Fibroblast of the aortic adventitia (primary cell): ENCODE data around the gene GFRA1. TPM values are rescaled to one million over a fixed set of nuclear protein-coding genes. Genes with fewer than 3 reads are reported as not detected.

Experiments
- DNase-seq: peaks from one replicate; pipeline ENCODE4 v3.0.0-alpha.2; 2010; ENCODE audit warnings: low read depth
- H3K4me3 ChIP-seq: 2 replicates; pipeline ENCODE4 v1.5.1; 2011; ENCODE audit warnings: low read depth, mild to moderate bottlenecking, control low read depth, low read length, moderate library complexity
- total RNA-seq: library from RNA; depleted of rRNA; stranded (reverse); fragments of >200 nt; gene quantifications from 2 replicates; pipeline ENCODE4 v1.2.3, GENCODE V29; 2012; ENCODE audit warnings: low replicate concordance
- TF ChIP-seq, protein P1 (sequence below): IDR thresholded peaks from 2 replicates; pipeline ENCODE4 v1.5.1; 2011; ENCODE audit warnings: mild to moderate bottlenecking, low read length, control low read depth, inconsistent platforms; ENCODE audit not compliant: insufficient read depth

GFRA1 gene
- total RNA-seq, 1 donor = 0.18 TPM

DNA sequence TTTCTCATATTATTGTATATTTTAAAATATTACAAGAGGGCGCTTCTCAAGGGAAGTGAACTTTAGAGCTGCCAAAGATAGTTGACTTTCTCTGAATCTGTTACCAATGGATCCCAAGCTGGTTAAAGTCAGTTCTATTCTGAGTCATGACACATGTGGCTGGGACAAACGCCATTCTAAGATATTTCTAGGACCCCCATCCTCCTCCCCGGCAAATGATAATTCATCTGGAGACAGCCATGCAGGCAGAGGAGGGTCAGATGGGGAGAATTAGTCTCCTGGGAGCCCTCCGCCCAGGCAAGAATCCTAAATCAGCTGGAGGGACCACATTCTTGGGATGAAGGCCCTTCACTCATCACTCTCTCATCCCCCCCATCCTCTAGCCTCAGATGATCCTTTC is 187.7 kb downstream of the GFRA1 start:
- no peak overlapping the region for H3K4me3 ChIP-seq
- TF ChIP-seq, protein P1, sequence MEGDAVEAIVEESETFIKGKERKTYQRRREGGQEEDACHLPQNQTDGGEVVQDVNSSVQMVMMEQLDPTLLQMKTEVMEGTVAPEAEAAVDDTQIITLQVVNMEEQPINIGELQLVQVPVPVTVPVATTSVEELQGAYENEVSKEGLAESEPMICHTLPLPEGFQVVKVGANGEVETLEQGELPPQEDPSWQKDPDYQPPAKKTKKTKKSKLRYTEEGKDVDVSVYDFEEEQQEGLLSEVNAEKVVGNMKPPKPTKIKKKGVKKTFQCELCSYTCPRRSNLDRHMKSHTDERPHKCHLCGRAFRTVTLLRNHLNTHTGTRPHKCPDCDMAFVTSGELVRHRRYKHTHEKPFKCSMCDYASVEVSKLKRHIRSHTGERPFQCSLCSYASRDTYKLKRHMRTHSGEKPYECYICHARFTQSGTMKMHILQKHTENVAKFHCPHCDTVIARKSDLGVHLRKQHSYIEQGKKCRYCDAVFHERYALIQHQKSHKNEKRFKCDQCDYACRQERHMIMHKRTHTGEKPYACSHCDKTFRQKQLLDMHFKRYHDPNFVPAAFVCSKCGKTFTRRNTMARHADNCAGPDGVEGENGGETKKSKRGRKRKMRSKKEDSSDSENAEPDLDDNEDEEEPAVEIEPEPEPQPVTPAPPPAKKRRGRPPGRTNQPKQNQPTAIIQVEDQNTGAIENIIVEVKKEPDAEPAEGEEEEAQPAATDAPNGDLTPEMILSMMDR = no peak
- DNase-seq = no peak

DNA sequence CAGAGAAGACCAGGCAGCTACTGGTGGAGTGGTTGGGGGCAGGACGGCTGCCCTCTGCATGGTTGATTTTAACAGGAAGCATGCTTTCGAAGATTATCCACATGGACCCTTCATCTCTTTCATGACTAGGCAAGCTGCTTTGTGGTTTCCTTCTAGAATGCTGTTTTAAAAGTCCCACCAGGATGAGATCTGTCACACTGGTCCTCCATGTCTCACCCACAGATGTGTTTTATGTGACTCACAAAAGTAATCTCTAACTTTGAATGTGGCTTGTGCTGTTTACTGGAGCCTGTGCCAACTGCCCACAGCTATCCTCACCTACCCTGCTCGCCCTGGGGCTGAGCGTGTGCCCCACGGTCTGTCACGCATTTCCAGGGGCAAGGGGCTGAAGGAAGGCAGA is 188.8 kb downstream of the GFRA1 start:
- TF ChIP-seq, protein P1 = no peak
- DNase-seq = no peak
- no peak overlapping the region for H3K4me3 ChIP-seq

DNA sequence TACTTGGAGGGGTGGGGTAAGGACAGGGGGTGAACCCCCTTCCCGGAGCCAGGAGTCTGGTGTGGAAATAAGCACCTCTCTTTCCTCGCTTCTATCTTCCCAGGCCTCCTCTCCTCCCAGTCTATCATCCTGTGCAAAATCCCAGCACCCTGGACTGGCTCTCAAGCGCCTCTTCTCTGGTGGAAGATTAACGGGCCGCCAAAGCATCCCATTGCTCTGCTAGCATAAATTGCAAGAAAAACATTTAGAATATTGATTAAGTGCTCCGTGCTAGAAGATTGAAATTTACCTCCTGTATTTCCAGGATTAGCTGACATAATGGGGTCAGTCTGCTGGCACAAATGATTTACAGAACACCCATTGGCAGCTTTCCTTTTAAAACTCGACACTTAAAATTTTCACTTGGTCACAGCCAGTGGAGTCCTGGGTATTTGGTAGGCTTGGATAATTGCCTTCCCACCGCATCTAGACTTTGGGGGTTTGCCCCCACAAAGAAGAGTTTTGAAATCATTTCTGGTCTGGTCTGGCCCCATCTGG is 189.7 kb downstream of the GFRA1 start:
- TF ChIP-seq, protein P1 = no peak
- DNase-seq = no peak
- no peak overlapping the region for H3K4me3 ChIP-seq

DNA sequence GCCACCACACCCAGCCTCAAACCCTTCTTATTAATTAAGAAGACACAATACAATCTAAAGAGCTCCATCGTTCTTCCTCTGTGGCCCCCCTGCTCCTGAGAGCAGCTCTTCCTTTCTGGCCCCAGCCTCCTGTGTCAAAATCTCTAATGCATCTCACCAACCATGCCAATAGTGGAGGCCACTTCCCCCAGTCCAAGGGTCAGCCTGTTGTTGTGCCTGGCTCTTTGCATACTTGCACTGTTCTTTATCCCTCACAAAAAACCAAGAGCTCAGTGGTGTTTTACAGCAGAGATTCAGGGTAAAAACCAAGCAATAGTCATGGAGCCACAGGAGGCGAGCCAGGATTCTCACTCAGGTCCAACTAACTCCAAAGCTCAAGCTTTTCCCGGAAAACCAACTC is 190.2 kb downstream of the GFRA1 start:
- no peak overlapping the region for H3K4me3 ChIP-seq
- TF ChIP-seq, protein P1 = no peak
- no peak for DNase-seq

DNA sequence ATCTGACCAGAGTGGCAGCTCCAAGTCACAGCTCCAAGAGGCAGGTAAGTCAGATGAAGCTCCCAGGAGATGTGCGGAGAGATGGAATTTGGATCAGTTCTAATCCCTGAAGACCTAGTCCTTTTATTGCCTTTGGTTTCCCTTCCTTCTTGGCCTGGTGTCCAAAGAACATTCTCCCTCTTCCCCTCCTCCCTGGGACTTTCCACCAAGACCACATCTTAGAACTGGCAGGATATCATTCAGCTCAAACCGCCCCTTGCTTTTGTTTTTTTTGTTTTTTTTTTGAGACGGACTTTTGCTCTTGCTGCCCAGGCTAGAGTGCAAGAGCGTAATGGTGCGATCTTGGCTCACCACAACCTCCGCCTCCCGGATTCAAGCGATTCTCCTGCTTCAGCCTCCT is 190.8 kb downstream of the GFRA1 start:
- DNase-seq = no peak
- TF ChIP-seq, protein P1 = no peak
- no peak overlapping the region for H3K4me3 ChIP-seq

DNA sequence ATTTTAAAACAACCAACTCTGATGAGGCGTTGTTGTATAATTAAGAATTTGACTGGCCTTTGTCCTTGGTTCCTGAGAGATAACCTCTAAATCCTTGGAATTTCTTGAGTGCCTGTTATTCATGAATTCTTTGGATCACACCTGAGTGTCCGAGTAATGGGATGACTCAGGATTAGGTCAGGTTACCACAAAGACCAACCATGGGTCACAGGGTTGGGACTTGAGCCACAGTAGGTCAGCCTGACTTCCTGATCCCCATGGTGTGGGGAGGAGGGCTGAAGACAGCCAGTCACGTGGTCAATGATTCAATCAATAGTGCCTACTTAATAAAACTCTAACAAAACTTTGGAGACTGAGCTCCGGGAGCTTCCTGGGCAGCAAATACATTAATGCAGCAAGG is 192.5 kb downstream of the GFRA1 start:
- DNase-seq = no peak
- TF ChIP-seq, protein P1 = no peak
- H3K4me3 ChIP-seq = no peak overlapping the region

DNA sequence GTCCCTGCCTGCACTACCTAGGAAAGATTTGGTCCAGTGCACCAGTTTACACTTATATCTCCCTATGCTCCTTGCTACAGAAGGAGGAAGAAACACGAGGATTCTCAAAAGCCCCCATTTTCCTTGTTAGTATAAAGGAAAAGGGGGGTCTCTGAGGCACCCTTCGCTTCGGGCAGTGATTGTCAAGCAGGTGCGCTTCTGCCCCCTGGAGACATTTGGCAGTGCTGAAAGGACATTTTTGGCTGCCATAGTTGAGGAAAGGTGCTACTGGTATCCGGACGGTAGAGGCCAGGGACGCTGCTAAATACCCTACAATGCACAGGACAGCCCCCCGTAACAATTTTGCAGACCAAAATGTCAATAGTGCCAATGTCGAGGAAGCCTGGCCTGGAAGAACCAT is 193.7 kb downstream of the GFRA1 start:
- TF ChIP-seq, protein P1 = no peak
- no peak for DNase-seq
- H3K4me3 ChIP-seq = no peak overlapping the region
